ENCODE data around the gene DMD.

DMD gene

GRCh38 chrX:32170481-32170880 is 1040.9 kb downstream of the DMD start:
- TF ChIP-seq CTCF (IDR thresholded peaks at IDR 0.05): no peak
- no peak overlapping the region for H3K27ac ChIP-seq
- DNase-seq (ENCODE audit: low spot score): no peak
- no peak overlapping the region for H3K4me3 ChIP-seq

DNA sequence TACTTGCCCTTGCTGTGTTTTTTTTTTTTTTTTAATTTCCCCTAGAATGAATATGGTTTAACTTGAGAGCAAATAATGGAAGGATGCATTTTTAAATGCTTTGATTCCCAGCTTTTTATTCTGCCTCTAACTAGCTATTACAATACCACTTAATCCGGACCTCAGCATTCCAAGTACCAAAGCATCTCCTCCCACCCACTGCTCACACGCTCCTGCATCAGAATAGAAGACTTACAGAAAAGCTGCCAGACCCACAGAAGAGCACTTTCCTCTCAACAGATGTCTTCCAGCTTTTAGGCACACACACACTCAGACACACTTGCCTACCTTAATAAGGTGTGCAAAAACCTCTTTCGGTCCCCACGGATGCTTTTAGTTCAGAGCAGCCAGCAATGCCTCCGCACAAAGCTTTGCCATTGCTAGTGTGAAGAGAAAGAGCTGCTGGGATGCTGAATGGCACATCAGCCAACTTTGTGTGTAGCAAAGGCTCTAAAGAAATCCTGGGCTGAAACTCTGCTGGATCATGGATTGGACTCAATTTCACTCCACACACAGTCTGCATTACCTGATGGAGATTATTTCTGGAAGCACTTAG is 1056.2 kb downstream of the DMD start:
- no peak for DNase-seq (ENCODE audit: low spot score)
- Histone ChIP-seq H3K27ac (no peak overlapping the region), H3K4me3 (no peak overlapping the region)
- TF ChIP-seq CTCF (IDR thresholded peaks at IDR 0.05): no peak

DNA sequence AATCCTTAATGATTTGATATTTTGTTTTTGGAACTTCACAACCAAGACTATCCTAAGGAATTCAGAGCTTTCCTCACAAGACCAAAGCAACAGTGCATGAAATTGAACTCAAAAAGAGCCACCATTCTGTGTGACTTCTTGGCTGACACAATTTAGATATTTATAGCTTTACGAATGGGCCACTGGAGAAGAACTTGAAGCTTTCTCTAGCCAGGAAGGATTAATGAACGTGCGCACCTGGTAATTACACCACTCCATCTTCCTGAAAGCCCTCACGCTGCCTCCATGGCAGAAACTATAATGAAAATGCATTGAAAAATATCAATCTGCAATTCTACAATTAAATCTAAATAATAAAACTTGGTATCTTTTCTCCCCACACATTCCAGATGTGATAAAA is 1057.8 kb downstream of the DMD start:
- no peak overlapping the region for H3K4me3 ChIP-seq
- no peak for DNase-seq (ENCODE audit: low spot score)
- TF ChIP-seq CTCF (IDR thresholded peaks at IDR 0.05): no peak
- no peak overlapping the region for H3K27ac ChIP-seq

GRCh38 chrX:32150141-32150540 is 1061.2 kb downstream of the DMD start:
- H3K4me3 ChIP-seq: no peak overlapping the region
- no peak for DNase-seq (ENCODE audit: low spot score)
- H3K27ac ChIP-seq: no peak overlapping the region
- no peak for TF ChIP-seq CTCF (IDR thresholded peaks at IDR 0.05)

DNA sequence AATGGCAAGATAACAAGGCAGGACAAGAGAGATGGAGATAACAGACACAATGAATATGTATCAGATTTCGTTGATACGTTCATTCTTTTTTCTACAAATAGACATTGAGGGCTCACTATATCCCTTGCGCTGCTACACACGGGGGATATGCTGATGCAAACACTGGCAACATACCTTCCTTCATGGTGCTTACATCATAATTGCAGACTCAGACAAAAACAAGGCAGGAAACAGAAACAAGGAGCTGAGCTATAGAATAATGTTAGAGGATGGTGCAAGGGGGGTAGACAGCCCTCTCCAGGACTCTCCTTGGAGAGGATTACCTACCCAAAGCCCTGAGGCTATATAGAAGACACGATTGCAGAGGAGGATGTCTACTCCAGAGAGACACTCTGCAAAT is 1069.5 kb downstream of the DMD start:
- DNase-seq (ENCODE audit: low spot score): no peak
- Histone ChIP-seq H3K27ac (no peak overlapping the region), H3K4me3 (no peak overlapping the region)
- no peak for TF ChIP-seq CTCF (IDR thresholded peaks at IDR 0.05)

DNA sequence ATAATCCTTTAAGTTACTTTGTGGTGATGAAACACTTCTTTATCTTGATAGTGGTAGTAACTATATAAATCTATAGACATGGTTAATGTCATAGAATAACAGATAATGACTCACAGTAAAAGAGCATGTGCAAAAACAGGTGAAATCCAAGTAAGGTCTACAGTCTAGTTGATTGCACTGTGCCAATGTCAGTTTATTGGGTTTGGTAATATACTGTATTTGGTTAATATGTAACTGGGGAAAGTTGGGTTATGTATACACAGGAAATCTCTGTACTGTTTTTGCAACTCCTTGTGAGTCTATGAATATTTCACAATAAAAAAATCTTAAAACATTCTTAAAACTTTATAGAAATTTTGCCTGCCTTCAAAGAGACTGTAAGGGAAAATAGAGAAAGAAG is 1071.9 kb downstream of the DMD start:
- Histone ChIP-seq H3K27ac (no peak overlapping the region), H3K4me3 (no peak overlapping the region)
- no peak for DNase-seq (ENCODE audit: low spot score)
- no peak for TF ChIP-seq CTCF (IDR thresholded peaks at IDR 0.05)

GRCh38 chrX:32137525-32137924 is 1073.8 kb downstream of the DMD start:
- no peak overlapping the region for H3K27ac ChIP-seq
- no peak for DNase-seq (ENCODE audit: low spot score)
- H3K4me3 ChIP-seq: no peak overlapping the region
- no peak for TF ChIP-seq CTCF (IDR thresholded peaks at IDR 0.05)
